K562 (cell line): Measurements from ENCODE around the gene ANK3. TPM values are rescaled to one million over a fixed set of nuclear protein-coding genes. Genes with fewer than 3 reads are reported as not detected.

Experiments
- BHLHE40 ChIP-seq: IDR thresholded peaks from 2 replicates; pipeline ENCODE4 v1.6.1; 2011; ENCODE audit warnings: low read length, improper control_type of control experiment
- CC2D1A ChIP-seq: fragments of 450-650 bp; IDR thresholded peaks from 2 replicates; pipeline ENCODE4 v1.6.1; 2017; ENCODE audit warnings: mild to moderate bottlenecking
- DPF2 ChIP-seq: fragments of 450-650 bp; IDR thresholded peaks from 2 replicates; pipeline ENCODE4 v1.6.1; 2016
- FOXK1 ChIP-seq: sonication (generic); formaldehyde crosslinking; IDR thresholded peaks from 2 replicates; pipeline ENCODE4 v1.8.0; 2022; ENCODE audit warnings: missing genetic modification reagents, mild to moderate bottlenecking, borderline replicate concordance
- HDGF ChIP-seq: fragments of 450-650 bp; IDR thresholded peaks from 2 replicates; pipeline ENCODE4 v1.6.1; 2016
- KLF6 ChIP-seq: fragments of 250-450 bp; sonication (Bioruptor Pico); IDR thresholded peaks from 2 replicates; pipeline ENCODE4 v1.4.0; 2020; ENCODE audit warnings: mild to moderate bottlenecking, moderate library complexity, borderline replicate concordance
- MAFK ChIP-seq: IDR thresholded peaks from 2 replicates; pipeline ENCODE4 v1.6.1; 2011; ENCODE audit warnings: low read length, improper control_type of control experiment
- PML ChIP-seq: IDR thresholded peaks from 2 replicates; pipeline ENCODE4 v1.6.1; 2012; ENCODE audit warnings: low read length, inconsistent platforms
- PURB ChIP-seq: sonication (generic); formaldehyde crosslinking; IDR thresholded peaks from 2 replicates; pipeline ENCODE4 v1.9.0; 2021; ENCODE audit warnings: low read depth, mild to moderate bottlenecking, missing genetic modification reagents
- RBM14 ChIP-seq: fragments of 200-400 bp; formaldehyde crosslinking; IDR thresholded peaks from 2 replicates; pipeline ENCODE4 v1.6.1; 2018; ENCODE audit warnings: low read depth, mild to moderate bottlenecking, low read length, moderate library complexity, borderline replicate concordance; ENCODE audit not compliant: insufficient read depth
- SAFB ChIP-seq: fragments of 200-400 bp; formaldehyde crosslinking; IDR thresholded peaks from 2 replicates; pipeline ENCODE4 v1.6.1; 2017; ENCODE audit warnings: low read depth, low read length, borderline replicate concordance
- SMAD3 ChIP-seq: fragments of 450-650 bp; formaldehyde crosslinking; conservative IDR thresholded peaks from 2 replicates; pipeline ENCODE4 v1.4.0; 2020; ENCODE audit warnings: mild to moderate bottlenecking
- SMARCA4 ChIP-seq: fragments of 450-650 bp; IDR thresholded peaks from 2 replicates; pipeline ENCODE4 v1.6.1; 2016
- SMARCC2 ChIP-seq: fragments of 450-650 bp; IDR thresholded peaks from 2 replicates; pipeline ENCODE4 v1.6.1; 2017; ENCODE audit warnings: antibody characterized with exemption, moderate library complexity, mild to moderate bottlenecking, low read depth
- TEAD1 ChIP-seq, 2 experiments: fragments of 450-650 bp in 1 of 2; sonication (generic) in 1 of 2; formaldehyde crosslinking; IDR thresholded peaks; 2 replicates each; pipeline versions ENCODE4 v1.4.0 to v1.8.0; 2020 to 2022; ENCODE audit warnings: mild to moderate bottlenecking in 2 of 2, missing genetic modification reagents in 1 of 2
- ZNF57 ChIP-seq: fragments of 450-650 bp; formaldehyde crosslinking; IDR thresholded peaks from 2 replicates; pipeline ENCODE4 v1.4.0; 2020; ENCODE audit warnings: mild to moderate bottlenecking, moderate library complexity
- ZNF583 ChIP-seq: fragments of 250-450 bp; sonication (Bioruptor Pico); IDR thresholded peaks from 2 replicates; pipeline ENCODE4 v1.4.0; 2020
- polyA plus RNA-seq, 8 experiments: library from polyadenylated mRNA; depleted of rRNA in 4 of 8; stranded (reverse) in 5 of 8; unstranded in 3 of 8; fragments of >200 nt; fragmentation: Nextera tagmentation in 2 of 8; fragmentation: Illumina TruSeq in 1 of 8; extraction: Ambion mirVana in 2 of 8; extraction: Trizol in 1 of 8; gene quantifications; 2 replicates each; pipeline versions ENCODE4 v1.2.1 to v1.2.3, GENCODE V29; 2011 to 2014; ENCODE audit warnings: inconsistent platforms in 1 of 8, missing spikeins in 1 of 8
- total RNA-seq, 7 experiments: library from RNA; depleted of rRNA in 6 of 7; stranded (reverse); fragments of >200 nt in 6 of 7; fragmentation: Illumina TruSeq in 2 of 7; extraction: Trizol in 2 of 7; gene quantifications; 2 replicates each; pipeline versions ENCODE4 v1.2.1 to v1.2.3, GENCODE V29; 2011 to 2021; ENCODE audit warnings: low replicate concordance in 1 of 7
- TF ChIP-seq, protein P1 (sequence below): fragments of 250-450 bp; sonication (Bioruptor Pico); IDR thresholded peaks from 2 replicates; pipeline ENCODE4 v1.9.0; 2021; ENCODE audit warnings: mild to moderate bottlenecking, inconsistent platforms
- TF ChIP-seq, protein P2 (sequence below): fragments of 450-650 bp; formaldehyde crosslinking; IDR thresholded peaks from 2 replicates; pipeline ENCODE4 v1.4.0; 2020; ENCODE audit warnings: mild to moderate bottlenecking, moderate library complexity
- TF ChIP-seq, protein P3 (sequence below): fragments of 150-350 bp; IDR thresholded peaks from 2 replicates; pipeline ENCODE4 v1.6.1; 2014; ENCODE audit warnings: low read depth, mild to moderate bottlenecking, low read length, borderline replicate concordance
- TF ChIP-seq, protein P4 (sequence below): sonication (generic); formaldehyde crosslinking; IDR thresholded peaks from 2 replicates; pipeline ENCODE4 v1.8.1; 2023; ENCODE audit warnings: mild to moderate bottlenecking, missing genetic modification reagents

ANK3 gene
- total and polyA plus RNA-seq, 9 of the 15 experiments (the other 6 are each of a cell fraction or from before 2014, with no cell fraction given): 10.0 to 32.3 (median 17.9) TPM

DNA sequence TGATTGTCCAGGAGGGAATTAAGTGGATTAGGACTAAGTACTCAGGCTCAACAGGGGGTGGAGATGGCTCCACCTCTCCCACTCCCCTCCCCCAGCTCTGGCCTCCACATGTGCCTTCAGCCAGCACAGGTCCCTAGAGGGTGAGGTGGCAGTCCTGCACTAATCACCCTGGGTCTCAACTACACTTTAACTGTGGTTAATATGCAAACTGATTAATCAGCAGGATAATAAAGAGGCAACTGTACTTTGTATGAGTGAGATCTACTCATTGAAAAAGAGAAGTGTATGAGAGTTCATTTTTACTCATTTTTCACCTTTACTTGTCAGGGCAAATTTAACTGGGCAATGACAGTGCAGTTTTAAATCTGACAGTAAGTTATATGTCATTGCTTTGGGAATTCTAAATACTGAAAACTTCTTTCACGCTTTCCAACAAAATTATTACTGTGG is 259.5 kb downstream of the ANK3 start (continued):
- TF ChIP-seq MAFK: peak; percentile 91
- TF ChIP-seq BHLHE40: peak; percentile 68
- TF ChIP-seq HDGF: no peak; the same call in 1 of the 2 replicates
- TF ChIP-seq RBM14: no peak
- TF ChIP-seq, protein P1, sequence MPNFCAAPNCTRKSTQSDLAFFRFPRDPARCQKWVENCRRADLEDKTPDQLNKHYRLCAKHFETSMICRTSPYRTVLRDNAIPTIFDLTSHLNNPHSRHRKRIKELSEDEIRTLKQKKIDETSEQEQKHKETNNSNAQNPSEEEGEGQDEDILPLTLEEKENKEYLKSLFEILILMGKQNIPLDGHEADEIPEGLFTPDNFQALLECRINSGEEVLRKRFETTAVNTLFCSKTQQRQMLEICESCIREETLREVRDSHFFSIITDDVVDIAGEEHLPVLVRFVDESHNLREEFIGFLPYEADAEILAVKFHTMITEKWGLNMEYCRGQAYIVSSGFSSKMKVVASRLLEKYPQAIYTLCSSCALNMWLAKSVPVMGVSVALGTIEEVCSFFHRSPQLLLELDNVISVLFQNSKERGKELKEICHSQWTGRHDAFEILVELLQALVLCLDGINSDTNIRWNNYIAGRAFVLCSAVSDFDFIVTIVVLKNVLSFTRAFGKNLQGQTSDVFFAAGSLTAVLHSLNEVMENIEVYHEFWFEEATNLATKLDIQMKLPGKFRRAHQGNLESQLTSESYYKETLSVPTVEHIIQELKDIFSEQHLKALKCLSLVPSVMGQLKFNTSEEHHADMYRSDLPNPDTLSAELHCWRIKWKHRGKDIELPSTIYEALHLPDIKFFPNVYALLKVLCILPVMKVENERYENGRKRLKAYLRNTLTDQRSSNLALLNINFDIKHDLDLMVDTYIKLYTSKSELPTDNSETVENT (CRISPR knock-in tag): no peak
- TF ChIP-seq ZNF57 (CRISPR knock-in tag): no peak
- no peak for TF ChIP-seq PURB (CRISPR knock-in tag)
- TF ChIP-seq PML: no peak
- TF ChIP-seq, protein P2, sequence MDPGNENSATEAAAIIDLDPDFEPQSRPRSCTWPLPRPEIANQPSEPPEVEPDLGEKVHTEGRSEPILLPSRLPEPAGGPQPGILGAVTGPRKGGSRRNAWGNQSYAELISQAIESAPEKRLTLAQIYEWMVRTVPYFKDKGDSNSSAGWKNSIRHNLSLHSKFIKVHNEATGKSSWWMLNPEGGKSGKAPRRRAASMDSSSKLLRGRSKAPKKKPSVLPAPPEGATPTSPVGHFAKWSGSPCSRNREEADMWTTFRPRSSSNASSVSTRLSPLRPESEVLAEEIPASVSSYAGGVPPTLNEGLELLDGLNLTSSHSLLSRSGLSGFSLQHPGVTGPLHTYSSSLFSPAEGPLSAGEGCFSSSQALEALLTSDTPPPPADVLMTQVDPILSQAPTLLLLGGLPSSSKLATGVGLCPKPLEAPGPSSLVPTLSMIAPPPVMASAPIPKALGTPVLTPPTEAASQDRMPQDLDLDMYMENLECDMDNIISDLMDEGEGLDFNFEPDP (CRISPR knock-in tag): no peak
- peak; percentile 74; the same call in 1 of the 2 replicates for TF ChIP-seq SMARCC2
- TF ChIP-seq KLF6 (CRISPR knock-in tag): no peak
- no peak for TF ChIP-seq FOXK1 (CRISPR knock-in tag)
- 0 out of 4 replicates have a peak, but pooled peaks of 1 of the 2 experiments have one; percentile 22 for TF ChIP-seq TEAD1 (CRISPR knock-in tag; IDR thresholded peaks at IDR 0.05)
- TF ChIP-seq CC2D1A: no peak; the same call in 1 of the 2 replicates
- TF ChIP-seq, protein P3, sequence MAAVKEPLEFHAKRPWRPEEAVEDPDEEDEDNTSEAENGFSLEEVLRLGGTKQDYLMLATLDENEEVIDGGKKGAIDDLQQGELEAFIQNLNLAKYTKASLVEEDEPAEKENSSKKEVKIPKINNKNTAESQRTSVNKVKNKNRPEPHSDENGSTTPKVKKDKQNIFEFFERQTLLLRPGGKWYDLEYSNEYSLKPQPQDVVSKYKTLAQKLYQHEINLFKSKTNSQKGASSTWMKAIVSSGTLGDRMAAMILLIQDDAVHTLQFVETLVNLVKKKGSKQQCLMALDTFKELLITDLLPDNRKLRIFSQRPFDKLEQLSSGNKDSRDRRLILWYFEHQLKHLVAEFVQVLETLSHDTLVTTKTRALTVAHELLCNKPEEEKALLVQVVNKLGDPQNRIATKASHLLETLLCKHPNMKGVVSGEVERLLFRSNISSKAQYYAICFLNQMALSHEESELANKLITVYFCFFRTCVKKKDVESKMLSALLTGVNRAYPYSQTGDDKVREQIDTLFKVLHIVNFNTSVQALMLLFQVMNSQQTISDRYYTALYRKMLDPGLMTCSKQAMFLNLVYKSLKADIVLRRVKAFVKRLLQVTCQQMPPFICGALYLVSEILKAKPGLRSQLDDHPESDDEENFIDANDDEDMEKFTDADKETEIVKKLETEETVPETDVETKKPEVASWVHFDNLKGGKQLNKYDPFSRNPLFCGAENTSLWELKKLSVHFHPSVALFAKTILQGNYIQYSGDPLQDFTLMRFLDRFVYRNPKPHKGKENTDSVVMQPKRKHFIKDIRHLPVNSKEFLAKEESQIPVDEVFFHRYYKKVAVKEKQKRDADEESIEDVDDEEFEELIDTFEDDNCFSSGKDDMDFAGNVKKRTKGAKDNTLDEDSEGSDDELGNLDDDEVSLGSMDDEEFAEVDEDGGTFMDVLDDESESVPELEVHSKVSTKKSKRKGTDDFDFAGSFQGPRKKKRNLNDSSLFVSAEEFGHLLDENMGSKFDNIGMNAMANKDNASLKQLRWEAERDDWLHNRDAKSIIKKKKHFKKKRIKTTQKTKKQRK: no peak
- TF ChIP-seq DPF2: peak; percentile 96
- TF ChIP-seq, protein P4, sequence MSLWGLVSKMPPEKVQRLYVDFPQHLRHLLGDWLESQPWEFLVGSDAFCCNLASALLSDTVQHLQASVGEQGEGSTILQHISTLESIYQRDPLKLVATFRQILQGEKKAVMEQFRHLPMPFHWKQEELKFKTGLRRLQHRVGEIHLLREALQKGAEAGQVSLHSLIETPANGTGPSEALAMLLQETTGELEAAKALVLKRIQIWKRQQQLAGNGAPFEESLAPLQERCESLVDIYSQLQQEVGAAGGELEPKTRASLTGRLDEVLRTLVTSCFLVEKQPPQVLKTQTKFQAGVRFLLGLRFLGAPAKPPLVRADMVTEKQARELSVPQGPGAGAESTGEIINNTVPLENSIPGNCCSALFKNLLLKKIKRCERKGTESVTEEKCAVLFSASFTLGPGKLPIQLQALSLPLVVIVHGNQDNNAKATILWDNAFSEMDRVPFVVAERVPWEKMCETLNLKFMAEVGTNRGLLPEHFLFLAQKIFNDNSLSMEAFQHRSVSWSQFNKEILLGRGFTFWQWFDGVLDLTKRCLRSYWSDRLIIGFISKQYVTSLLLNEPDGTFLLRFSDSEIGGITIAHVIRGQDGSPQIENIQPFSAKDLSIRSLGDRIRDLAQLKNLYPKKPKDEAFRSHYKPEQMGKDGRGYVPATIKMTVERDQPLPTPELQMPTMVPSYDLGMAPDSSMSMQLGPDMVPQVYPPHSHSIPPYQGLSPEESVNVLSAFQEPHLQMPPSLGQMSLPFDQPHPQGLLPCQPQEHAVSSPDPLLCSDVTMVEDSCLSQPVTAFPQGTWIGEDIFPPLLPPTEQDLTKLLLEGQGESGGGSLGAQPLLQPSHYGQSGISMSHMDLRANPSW: no peak
- peak; percentile 92 for TF ChIP-seq SMARCA4
- TF ChIP-seq SAFB: no peak
- no peak for TF ChIP-seq ZNF583 (CRISPR knock-in tag)
- 0 out of 2 replicates have a peak, but pooled peaks have one; percentile 39 for TF ChIP-seq SMAD3 (CRISPR knock-in tag)
